HG03354 (cell line): Measurements from ENCODE around the gene WIPF2.
"Not testable (repeated sequence)": the region's sequence is repeated elsewhere in the genome, so short reads cannot be mapped to it uniquely, and the experiment has no call there.

Source experiments
- ATAC-seq: cut with Tn5 transposase; IDR thresholded peaks from one replicate; pipeline ENCODE4 v1.9.1; 2021; ENCODE audit warnings: mild to moderate bottlenecking; ENCODE audit not compliant: unreplicated experiment, poor library complexity, severe bottlenecking

Gene WIPF2

GRCh38 chr17:40190197-40191021, 28.7 kb upstream of the WIPF2 start:
- peak; percentile 49 for ATAC-seq

GRCh38 chr17:40191237-40192208, 27.6 kb upstream of the WIPF2 start:
- ATAC-seq = peak; percentile 79

- no peak for ATAC-seq
Observed at GRCh38 chr17:40192961-40193360, 26.1 kb upstream of the WIPF2 start.

GRCh38 chr17:40194821-40195220, 24.3 kb upstream of the WIPF2 start:
- ATAC-seq = no peak

- no peak for ATAC-seq
Observed at GRCh38 chr17:40197550-40197949, 21.6 kb upstream of the WIPF2 start.

GRCh38 chr17:40197965-40198456, 21.1 kb upstream of the WIPF2 start:
- ATAC-seq = not testable (repeated sequence)

- ATAC-seq = no peak
Observed at GRCh38 chr17:40198576-40198975, 20.5 kb upstream of the WIPF2 start.

GRCh38 chr17:40203131-40203530, 16.0 kb upstream of the WIPF2 start:
- no peak for ATAC-seq

GRCh38 chr17:40206193-40206592, 12.9 kb upstream of the WIPF2 start:
- not testable (repeated sequence) for ATAC-seq

GRCh38 chr17:40209404-40210093, 9.6 kb upstream of the WIPF2 start:
- ATAC-seq = no peak

- not testable (repeated sequence) for ATAC-seq
Observed at GRCh38 chr17:40213914-40214313, 5.2 kb upstream of the WIPF2 start.

GRCh38 chr17:40218006-40218739, 931 bp upstream of the WIPF2 start:
- ATAC-seq = no peak

- no peak for ATAC-seq
Observed at GRCh38 chr17:40219594-40220338, 662 bp downstream of the WIPF2 start.

GRCh38 chr17:40224718-40225550, 5.8 kb downstream of the WIPF2 start:
- ATAC-seq = no peak

- ATAC-seq = not testable (repeated sequence)
Observed at GRCh38 chr17:40229146-40229545, 10.0 kb downstream of the WIPF2 start.

- ATAC-seq = no peak
Observed at GRCh38 chr17:40230670-40231069, 11.6 kb downstream of the WIPF2 start.

- not testable (repeated sequence) for ATAC-seq
Observed at GRCh38 chr17:40231928-40232327, 12.8 kb downstream of the WIPF2 start.
